Skin epidermis (tissue), 12 donors: Measurements from ENCODE around the gene GORASP2.

Source experiments
- H3K27ac ChIP-seq, 21 experiments: fragments of 200-600 bp; sonication (generic) in 11 of 21; one replicate each; pipeline ENCODE4 v1.5.0; 2020; ENCODE audit warnings: mild to moderate bottlenecking in 3 of 21, inconsistent platforms in 2 of 21, moderate library complexity in 2 of 21
- H3K4me3 ChIP-seq, 7 experiments: fragments of 200-600 bp; sonication (generic) in 2 of 7; one replicate each; pipeline ENCODE4 v1.5.0; 2020; ENCODE audit warnings: inconsistent platforms in 2 of 7, mild to moderate bottlenecking in 2 of 7, moderate library complexity in 1 of 7

The GORASP2 gene

GRCh38 chr2:170953941-170954340, 24.9 kb downstream of the GORASP2 start:
- no peak overlapping the region for H3K27ac ChIP-seq
- no peak overlapping the region for H3K4me3 ChIP-seq

GRCh38 chr2:170963386-170963785, 34.3 kb downstream of the GORASP2 start:
- Histone ChIP-seq H3K27ac (no peak overlapping the region), H3K4me3 (no peak overlapping the region)

- H3K4me3 ChIP-seq, result peak overlapping the region in 1 of 7 experiments; percentile 5
- peak overlapping the region in 7 of 21 experiments; percentile 5 to 65 (median 29) for H3K27ac ChIP-seq
Measured at GRCh38 chr2:170965446-170966225, 36.6 kb downstream of the GORASP2 start.

- H3K27ac ChIP-seq, result peak overlapping the region in 1 of 21 experiments; percentile 40
Measured at GRCh38 chr2:170966648-170967396, 37.8 kb downstream of the GORASP2 start.

GRCh38 chr2:170967553-170967952, 38.5 kb downstream of the GORASP2 start:
- Histone ChIP-seq H3K27ac (no peak overlapping the region), H3K4me3 (no peak overlapping the region)

More at GRCh38 chr2:170966648-170967396, 37.8 kb downstream of the GORASP2 start:
- H3K4me3 ChIP-seq, result no peak overlapping the region

- no peak overlapping the region for H3K27ac ChIP-seq
- H3K4me3 ChIP-seq, result no peak overlapping the region
Measured at GRCh38 chr2:170968205-170969003, 39.4 kb downstream of the GORASP2 start.

GRCh38 chr2:170969030-170969429, 40.0 kb downstream of the GORASP2 start:
- H3K27ac ChIP-seq, result no peak overlapping the region
- no peak overlapping the region for H3K4me3 ChIP-seq

- no peak overlapping the region for H3K27ac ChIP-seq
- H3K4me3 ChIP-seq, result no peak overlapping the region
Measured at GRCh38 chr2:170969872-170970496, 40.9 kb downstream of the GORASP2 start.

GRCh38 chr2:170971071-170971470, 42.0 kb downstream of the GORASP2 start:
- no peak overlapping the region for H3K4me3 ChIP-seq
- H3K27ac ChIP-seq, result no peak overlapping the region

GRCh38 chr2:170972296-170973224, 43.5 kb downstream of the GORASP2 start:
- H3K27ac ChIP-seq, result peak overlapping the region in 7 of 21 experiments; percentile 36 to 91 (median 79)
- H3K4me3 ChIP-seq, result peak overlapping the region; percentile 50 to 69 (median 58)

- H3K27ac ChIP-seq, result peak overlapping the region in 9 of 21 experiments; percentile 36 to 91 (median 84)
Measured at GRCh38 chr2:170973225-170973491, 44.1 kb downstream of the GORASP2 start.

GRCh38 chr2:170973492-170974303, 44.6 kb downstream of the GORASP2 start:
- peak overlapping the region in 20 of 21 experiments; percentile 13 to 91 (median 80) for H3K27ac ChIP-seq
- peak overlapping the region; percentile 50 to 69 (median 58) for H3K4me3 ChIP-seq

More at GRCh38 chr2:170973225-170973491, 44.1 kb downstream of the GORASP2 start:
- peak overlapping the region; percentile 50 to 69 (median 58) for H3K4me3 ChIP-seq

GRCh38 chr2:170974304-170974993, 45.4 kb downstream of the GORASP2 start:
- Histone ChIP-seq H3K4me3 (peak overlapping the region in 5 of 7 experiments; percentile 54 to 69 (median 63)), H3K27ac (peak overlapping the region in 11 of 21 experiments; percentile 48 to 91 (median 84))

- Histone ChIP-seq H3K4me3 (no peak overlapping the region), H3K27ac (no peak overlapping the region)
Measured at GRCh38 chr2:170975127-170975942, 46.3 kb downstream of the GORASP2 start.

- Histone ChIP-seq H3K4me3 (no peak overlapping the region), H3K27ac (no peak overlapping the region)
Measured at GRCh38 chr2:170975943-170976270, 46.9 kb downstream of the GORASP2 start.

- Histone ChIP-seq H3K27ac (no peak overlapping the region), H3K4me3 (no peak overlapping the region)
Measured at GRCh38 chr2:170984079-170984478, 55.0 kb downstream of the GORASP2 start.
